Brain microvascular endothelial cell (primary cell): ENCODE results near the gene ARL4A.
A peak's percentile ranks its signal among the peaks of the same experiment; 100 is the strongest.

Experiments
- DNase-seq: peaks from one replicate; pipeline ENCODE4 v3.0.0-alpha.2; 2020
- H3K27ac ChIP-seq: fragments of 250-450 bp; sonication (Bioruptor Pico); 2 replicates; pipeline ENCODE4 v1.5.1; 2020; ENCODE audit warnings: mild to moderate bottlenecking, moderate library complexity
- H3K27me3 ChIP-seq: fragments of 250-450 bp; sonication (Bioruptor Pico); replicated peaks from 2 replicates; pipeline ENCODE4 v1.5.1; 2020; ENCODE audit warnings: mild to moderate bottlenecking
- H3K36me3 ChIP-seq: fragments of 250-450 bp; sonication (Bioruptor Pico); replicated peaks from 2 replicates; pipeline ENCODE4 v1.5.1; 2020; ENCODE audit warnings: mild to moderate bottlenecking
- H3K4me3 ChIP-seq: 2 replicates; pipeline ENCODE4 v1.5.1; 2011; ENCODE audit warnings: low read depth, mild to moderate bottlenecking, control low read depth, low read length, moderate library complexity
- CTCF ChIP-seq: IDR thresholded peaks from 2 replicates; pipeline ENCODE4 v1.5.1; 2011; ENCODE audit warnings: low read depth, mild to moderate bottlenecking, moderate library complexity, low read length, control low read depth, inconsistent platforms; ENCODE audit errors: missing control alignments
- in situ Hi-C: cut with HindIII; loops from 2 replicates; pipeline ENCODE4 v1.10.0; 2017; ENCODE audit warnings: low sequenced_read_pairs, low pct_ligation_motif_present

The ARL4A gene

GRCh38 chr7:12714379-12714737, 26.9 kb downstream of the ARL4A start:
- no peak for TF ChIP-seq CTCF
- no peak for DNase-seq
- in situ Hi-C loops: no loop called here
- no peaks in the 10 kb centered on the region for H3K36me3 ChIP-seq
- H3K4me3 ChIP-seq: no peak overlapping the region
- no peaks in the 10 kb centered on the region for H3K27me3 ChIP-seq
- no peak overlapping the region for H3K27ac ChIP-seq

- Histone ChIP-seq H3K4me3 (peak overlapping the region; percentile 32), H3K27ac (peak overlapping the region; percentile 95), H3K27me3 (no peaks in the 10 kb centered on the region), H3K36me3 (no peaks in the 10 kb centered on the region)
- no peak for TF ChIP-seq CTCF
- in situ Hi-C loops: no loop called here
- peak; percentile 96 for DNase-seq
Observed at GRCh38 chr7:12715372-12716133, 28.1 kb downstream of the ARL4A start.

GRCh38 chr7:12716134-12716681, 28.8 kb downstream of the ARL4A start:
- H3K27ac ChIP-seq: peak overlapping the region; percentile 95
- no peaks in the 10 kb centered on the region for H3K36me3 ChIP-seq
- no peaks in the 10 kb centered on the region for H3K27me3 ChIP-seq
- no peak overlapping the region for H3K4me3 ChIP-seq
- TF ChIP-seq CTCF: no peak
- in situ Hi-C loops: no loop called here
- no peak for DNase-seq

- Histone ChIP-seq H3K4me3 (no peak overlapping the region), H3K27me3 (no peaks in the 10 kb centered on the region), H3K36me3 (no peaks in the 10 kb centered on the region), H3K27ac (peak overlapping the region; percentile 95)
- TF ChIP-seq CTCF: no peak
- DNase-seq: no peak
- in situ Hi-C loops: no loop called here
Observed at GRCh38 chr7:12716722-12717121, 29.3 kb downstream of the ARL4A start.

- Histone ChIP-seq H3K36me3 (no peaks in the 10 kb centered on the region), H3K27ac (peak overlapping the region; percentile 94), H3K4me3 (no peak overlapping the region), H3K27me3 (no peaks in the 10 kb centered on the region)
- in situ Hi-C loops: no loop called here
- TF ChIP-seq CTCF: no peak
- DNase-seq: peak; percentile 55
Observed at GRCh38 chr7:12719141-12719919, 31.9 kb downstream of the ARL4A start.
